ENCODE results near the gene FGFR2.
"Not testable (repeated sequence)": the region's sequence is repeated elsewhere in the genome, so short reads cannot be mapped to it uniquely, and the experiment has no call there.

DNA sequence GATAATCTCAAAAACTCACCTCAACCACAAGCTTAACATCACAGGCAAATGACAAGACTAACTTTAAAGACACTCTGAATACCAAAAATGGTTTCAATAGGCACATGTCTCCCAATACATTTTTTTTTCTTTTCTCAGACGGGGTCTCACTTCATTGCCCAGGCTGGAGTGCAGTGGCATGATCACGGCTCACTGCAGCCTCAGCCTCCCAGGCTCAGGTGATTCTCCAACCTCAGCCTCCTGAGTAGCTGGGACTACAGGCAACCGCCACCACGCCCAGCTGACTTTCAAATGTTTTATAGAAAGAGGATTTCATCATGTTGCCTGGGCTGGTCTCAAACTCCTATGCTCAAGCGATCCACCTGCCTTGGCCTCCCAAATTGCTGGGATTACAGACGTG lies 77.7 kb downstream of the FGFR2 start:
- TF ChIP-seq, protein P1, sequence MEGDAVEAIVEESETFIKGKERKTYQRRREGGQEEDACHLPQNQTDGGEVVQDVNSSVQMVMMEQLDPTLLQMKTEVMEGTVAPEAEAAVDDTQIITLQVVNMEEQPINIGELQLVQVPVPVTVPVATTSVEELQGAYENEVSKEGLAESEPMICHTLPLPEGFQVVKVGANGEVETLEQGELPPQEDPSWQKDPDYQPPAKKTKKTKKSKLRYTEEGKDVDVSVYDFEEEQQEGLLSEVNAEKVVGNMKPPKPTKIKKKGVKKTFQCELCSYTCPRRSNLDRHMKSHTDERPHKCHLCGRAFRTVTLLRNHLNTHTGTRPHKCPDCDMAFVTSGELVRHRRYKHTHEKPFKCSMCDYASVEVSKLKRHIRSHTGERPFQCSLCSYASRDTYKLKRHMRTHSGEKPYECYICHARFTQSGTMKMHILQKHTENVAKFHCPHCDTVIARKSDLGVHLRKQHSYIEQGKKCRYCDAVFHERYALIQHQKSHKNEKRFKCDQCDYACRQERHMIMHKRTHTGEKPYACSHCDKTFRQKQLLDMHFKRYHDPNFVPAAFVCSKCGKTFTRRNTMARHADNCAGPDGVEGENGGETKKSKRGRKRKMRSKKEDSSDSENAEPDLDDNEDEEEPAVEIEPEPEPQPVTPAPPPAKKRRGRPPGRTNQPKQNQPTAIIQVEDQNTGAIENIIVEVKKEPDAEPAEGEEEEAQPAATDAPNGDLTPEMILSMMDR (IDR thresholded peaks at IDR 0.05): not testable (repeated sequence)
- not testable (repeated sequence) for TF ChIP-seq POLR2A (IDR thresholded peaks at IDR 0.05)
